Thyroid gland (tissue), 4 donors: Measurements from ENCODE around the gene GALP. TPM values are rescaled to one million over a fixed set of nuclear protein-coding genes. Genes with fewer than 3 reads are reported as not detected.

Experiments used
- DNase-seq, 2 donors: peaks; one replicate each; pipeline ENCODE4 v3.0.0-alpha.2; 2019
- H3K27ac ChIP-seq, 3 donors: fragments of 200-600 bp; sonication (generic); 1 replicate in 2 of 3; 2 replicates in 1 of 3; pipeline ENCODE4 v1.5.1; 2016 to 2019; ENCODE audit warnings: mild to moderate bottlenecking in 1 of 3, moderate library complexity in 1 of 3
- H3K27me3 ChIP-seq: fragments of 200-600 bp; sonication (generic); one replicate; pipeline ENCODE4 v1.5.1; 2019
- H3K36me3 ChIP-seq, 2 donors: fragments of 200-600 bp; sonication (generic); one replicate each; pipeline ENCODE4 v1.5.1; 2016 to 2019
- H3K4me1 ChIP-seq, 2 donors: fragments of 200-600 bp; sonication (generic); one replicate each; pipeline ENCODE4 v1.5.1; 2017 to 2019
- H3K4me3 ChIP-seq, 3 donors: fragments of 200-600 bp; sonication (generic); replicated peaks in 1 of 3; 1 replicate in 2 of 3; 2 replicates in 1 of 3; pipeline ENCODE4 v1.5.1; 2016; ENCODE audit warnings: mild to moderate bottlenecking in 1 of 3
- H3K9me3 ChIP-seq: fragments of 200-600 bp; sonication (generic); one replicate; pipeline ENCODE4 v1.5.1; 2017
- POLR2A ChIP-seq, 2 donors: fragments of 450-650 bp; IDR thresholded peaks; one replicate each; pipeline ENCODE4 v1.6.1; 2017; ENCODE audit warnings: antibody characterized with exemption in 2 of 2, mild to moderate bottlenecking in 2 of 2, moderate library complexity in 1 of 2
- WGBS, 2 donors: methylation state at CpG; one replicate each; pipeline ENCODE4 v1.1.5; 2017; 5-methylcytosine and 5-hydroxymethylcytosine counted together
- intact Hi-C: fragments of 100-400 bp; cut with DNase I; formaldehyde crosslinking; loops from one replicate; pipeline ENCODE4 v1.15.1; 2023
- total RNA-seq, 4 donors: library from RNA; depleted of rRNA; stranded (reverse); fragments of >200 nt; gene quantifications; one replicate each; pipeline ENCODE4 v1.2.3, GENCODE V29; 2016
- TF ChIP-seq, protein P1 (sequence below), 6 experiments: fragments of 200-600 bp in 3 of 6; fragments of 450-650 bp in 3 of 6; sonication (generic) in 3 of 6; IDR thresholded peaks; one replicate each; pipeline ENCODE4 v1.5.1; 2016 to 2019; ENCODE audit warnings: antibody characterized with exemption in 6 of 6, mild to moderate bottlenecking in 2 of 6, inconsistent platforms in 1 of 6, moderate library complexity in 1 of 6

GALP gene
- total RNA-seq, 4 donors from 2014 or later, result not detected

DNA sequence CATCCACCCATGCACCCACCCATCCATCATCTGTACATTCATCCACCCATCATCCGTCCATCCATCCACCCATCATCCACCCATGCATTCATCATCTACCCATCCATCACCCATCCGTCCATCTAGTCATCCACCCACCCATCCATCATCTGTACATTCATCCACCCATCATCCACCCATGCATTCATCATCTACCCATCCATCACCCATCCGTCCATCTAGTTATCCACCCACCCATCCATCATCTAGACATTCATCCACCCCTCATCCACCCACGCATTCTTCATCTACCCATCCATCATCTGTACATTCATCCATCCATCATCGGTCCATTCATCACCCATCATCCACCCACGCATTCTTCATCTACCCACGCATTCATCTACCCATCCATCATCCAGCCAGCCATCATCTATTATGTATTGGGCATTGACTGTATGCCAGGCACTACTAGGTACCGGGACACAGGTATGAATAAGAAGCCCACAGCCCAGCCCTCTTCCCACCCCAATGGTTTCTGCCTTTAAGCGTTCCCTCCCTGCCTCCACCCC lies 16.7 kb upstream of the GALP start:
- intact Hi-C loops, result no loop called here
- H3K36me3 ChIP-seq, result peaks cover 20 to 29% of the 10 kb centered on the region in 2 donors

DNA sequence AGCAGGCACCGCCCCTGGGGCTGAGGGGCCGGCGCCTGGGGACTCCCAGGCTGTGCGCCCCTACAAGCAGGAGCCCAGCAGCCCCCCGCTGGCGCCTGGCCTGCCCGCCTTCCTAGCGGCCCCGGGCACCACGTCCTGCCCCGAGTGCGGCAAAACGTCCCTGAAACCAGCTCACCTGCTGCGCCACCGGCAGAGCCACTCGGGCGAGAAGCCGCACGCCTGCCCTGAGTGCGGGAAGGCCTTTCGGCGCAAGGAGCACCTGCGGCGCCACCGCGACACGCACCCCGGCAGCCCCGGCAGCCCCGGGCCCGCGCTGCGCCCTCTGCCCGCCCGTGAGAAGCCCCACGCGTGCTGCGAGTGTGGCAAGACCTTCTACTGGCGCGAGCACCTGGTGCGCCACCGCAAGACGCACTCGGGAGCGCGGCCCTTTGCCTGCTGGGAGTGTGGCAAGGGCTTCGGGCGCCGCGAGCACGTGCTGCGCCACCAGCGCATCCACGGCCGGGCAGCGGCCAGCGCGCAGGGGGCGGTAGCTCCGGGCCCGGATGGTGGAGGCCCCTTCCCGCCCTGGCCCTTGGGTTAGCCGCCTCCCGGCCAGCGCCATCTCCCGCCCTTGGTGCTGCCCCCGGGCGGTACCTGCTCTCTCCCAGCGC lies 16.1 kb upstream of the GALP start:
- intact Hi-C loops, result no loop called here
- H3K27ac ChIP-seq, result no peak overlapping the region
- H3K27me3 ChIP-seq, result no peaks in the 10 kb centered on the region
- WGBS, 2 donors, result 96 to 98% methylated on average over 57 to 69 of the region's 69 CpGs
- no peaks in the 10 kb centered on the region for H3K4me1 ChIP-seq
- no peak for DNase-seq
- H3K4me3 ChIP-seq, result no peak overlapping the region
- TF ChIP-seq POLR2A (IDR thresholded peaks at IDR 0.05), result no peak
- TF ChIP-seq, protein P1, sequence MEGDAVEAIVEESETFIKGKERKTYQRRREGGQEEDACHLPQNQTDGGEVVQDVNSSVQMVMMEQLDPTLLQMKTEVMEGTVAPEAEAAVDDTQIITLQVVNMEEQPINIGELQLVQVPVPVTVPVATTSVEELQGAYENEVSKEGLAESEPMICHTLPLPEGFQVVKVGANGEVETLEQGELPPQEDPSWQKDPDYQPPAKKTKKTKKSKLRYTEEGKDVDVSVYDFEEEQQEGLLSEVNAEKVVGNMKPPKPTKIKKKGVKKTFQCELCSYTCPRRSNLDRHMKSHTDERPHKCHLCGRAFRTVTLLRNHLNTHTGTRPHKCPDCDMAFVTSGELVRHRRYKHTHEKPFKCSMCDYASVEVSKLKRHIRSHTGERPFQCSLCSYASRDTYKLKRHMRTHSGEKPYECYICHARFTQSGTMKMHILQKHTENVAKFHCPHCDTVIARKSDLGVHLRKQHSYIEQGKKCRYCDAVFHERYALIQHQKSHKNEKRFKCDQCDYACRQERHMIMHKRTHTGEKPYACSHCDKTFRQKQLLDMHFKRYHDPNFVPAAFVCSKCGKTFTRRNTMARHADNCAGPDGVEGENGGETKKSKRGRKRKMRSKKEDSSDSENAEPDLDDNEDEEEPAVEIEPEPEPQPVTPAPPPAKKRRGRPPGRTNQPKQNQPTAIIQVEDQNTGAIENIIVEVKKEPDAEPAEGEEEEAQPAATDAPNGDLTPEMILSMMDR (IDR thresholded peaks at IDR 0.05), result no peak
- H3K36me3 ChIP-seq, result peaks cover 20 to 29% of the 10 kb centered on the region in 2 donors
- no peaks in the 10 kb centered on the region for H3K9me3 ChIP-seq

More for the DNA sequence above, 16.7 kb upstream of the GALP start:
- Histone ChIP-seq H3K4me3 (no peak overlapping the region), H3K9me3 (no peaks in the 10 kb centered on the region), H3K27ac (no peak overlapping the region), H3K27me3 (no peaks in the 10 kb centered on the region), H3K4me1 (no peaks in the 10 kb centered on the region)
- no peak for TF ChIP-seq POLR2A (IDR thresholded peaks at IDR 0.05)
- TF ChIP-seq, protein P1 (IDR thresholded peaks at IDR 0.05), result no peak
- 94 to 95% methylated on average over 9 of the region's 9 CpGs for WGBS, 2 donors
- no peak for DNase-seq

DNA sequence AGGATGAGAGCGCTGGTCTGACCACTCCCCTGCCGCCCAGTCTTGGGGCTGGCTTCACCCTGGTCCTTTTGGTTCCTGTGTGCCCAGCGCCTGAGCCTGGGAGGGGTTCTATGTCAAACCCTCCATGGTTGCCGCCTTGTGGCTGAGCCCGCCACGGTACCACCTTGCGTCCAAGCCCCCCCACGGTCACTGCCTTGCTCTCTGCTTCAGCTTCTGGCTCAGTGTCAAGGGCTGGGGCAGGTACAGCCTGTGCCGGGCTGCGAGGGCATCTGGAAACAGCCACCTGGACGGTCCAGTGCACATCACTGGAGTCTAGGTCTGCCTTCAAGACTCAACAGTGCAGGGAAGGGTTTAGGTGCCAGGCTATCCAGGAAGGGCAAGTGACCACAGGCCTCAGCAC lies 14.3 kb upstream of the GALP start:
- no peaks in the 10 kb centered on the region for H3K27me3 ChIP-seq
- no peaks in the 10 kb centered on the region for H3K9me3 ChIP-seq
- peak; percentile 73 to 74 for DNase-seq
- H3K4me1 ChIP-seq, result no peaks in the 10 kb centered on the region
- H3K4me3 ChIP-seq, result no peak overlapping the region
- peaks cover 15 to 19% of the 10 kb centered on the region in 2 donors for H3K36me3 ChIP-seq
- 70 to 77% methylated on average over 11 of the region's 11 CpGs for WGBS, 2 donors
- H3K27ac ChIP-seq, result no peak overlapping the region
- no peak for TF ChIP-seq POLR2A (IDR thresholded peaks at IDR 0.05)
- TF ChIP-seq, protein P1 (IDR thresholded peaks at IDR 0.05), result no peak
- intact Hi-C loops, result no loop called here

DNA sequence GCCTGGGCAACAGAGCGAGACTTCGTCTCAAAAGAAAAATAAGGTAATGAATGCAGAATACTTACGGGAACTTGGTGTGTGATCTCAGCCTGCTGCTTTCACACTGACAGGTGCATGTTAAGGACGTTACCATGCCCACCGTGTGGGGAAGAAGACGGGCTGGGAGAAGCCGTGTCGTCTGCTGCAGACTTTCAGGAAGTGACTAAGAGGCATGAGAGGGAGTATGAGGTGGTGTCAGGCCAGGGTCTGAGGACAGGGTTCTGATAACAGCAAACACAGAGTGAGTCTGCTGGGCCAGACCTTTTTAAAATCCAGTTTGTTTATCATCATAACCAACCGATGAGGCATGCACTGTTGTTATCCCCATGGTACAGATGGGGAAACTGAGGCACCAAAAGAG lies 13.6 kb upstream of the GALP start:
- H3K9me3 ChIP-seq, result no peaks in the 10 kb centered on the region
- H3K4me1 ChIP-seq, result no peaks in the 10 kb centered on the region
- no peak overlapping the region for H3K4me3 ChIP-seq
- no peak for DNase-seq
- intact Hi-C loops, result no loop called here
- no peaks in the 10 kb centered on the region for H3K27me3 ChIP-seq
- no peak for TF ChIP-seq POLR2A (IDR thresholded peaks at IDR 0.05)
- TF ChIP-seq, protein P1 (IDR thresholded peaks at IDR 0.05), result no peak
- H3K27ac ChIP-seq, result no peak overlapping the region
- H3K36me3 ChIP-seq, result peaks cover 15 to 19% of the 10 kb centered on the region in 2 donors
- WGBS, 2 donors, result 72 to 79% methylated on average over 9 of the region's 9 CpGs

DNA sequence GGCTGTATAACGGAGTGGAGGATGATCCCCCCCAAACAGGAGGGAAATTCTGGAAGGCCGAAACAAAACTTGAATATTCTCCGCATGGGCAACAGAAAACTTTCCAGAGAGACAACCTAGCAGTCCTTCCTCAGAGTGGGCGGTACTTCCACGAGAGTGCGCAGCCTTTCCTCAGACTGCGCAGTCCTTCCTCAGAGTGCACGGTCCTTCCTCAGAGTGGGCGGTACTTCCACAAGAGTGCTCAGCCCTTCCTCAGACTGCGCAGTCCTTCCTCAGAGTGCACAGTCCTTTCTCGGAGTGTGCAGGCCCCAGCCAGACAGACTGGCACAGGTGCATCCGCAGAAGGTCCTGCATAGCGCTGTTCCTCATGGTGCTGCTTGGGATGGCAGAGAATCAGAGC lies 12.7 kb upstream of the GALP start:
- no peaks in the 10 kb centered on the region for H3K9me3 ChIP-seq
- no peaks in the 10 kb centered on the region for H3K27me3 ChIP-seq
- no peak overlapping the region for H3K27ac ChIP-seq
- no peak for DNase-seq
- 87 to 95% methylated on average over 13 of the region's 13 CpGs for WGBS, 2 donors
- peaks cover 15 to 19% of the 10 kb centered on the region in 2 donors for H3K36me3 ChIP-seq
- no peak for TF ChIP-seq POLR2A (IDR thresholded peaks at IDR 0.05)
- TF ChIP-seq, protein P1 (IDR thresholded peaks at IDR 0.05), result no peak
- intact Hi-C loops, result no loop called here
- no peaks in the 10 kb centered on the region for H3K4me1 ChIP-seq
- no peak overlapping the region for H3K4me3 ChIP-seq
